CD1c-positive myeloid dendritic cell (primary cell): ENCODE data around the gene ATP5F1A.
"Not testable (repeated sequence)": the region's sequence is repeated elsewhere in the genome, so short reads cannot be mapped to it uniquely, and the experiment has no call there.

Experiments
- DNase-seq: peaks from one replicate; pipeline ENCODE4 v3.0.0-alpha.2; 2016; ENCODE audit errors: extremely low spot score

Gene ATP5F1A

DNA sequence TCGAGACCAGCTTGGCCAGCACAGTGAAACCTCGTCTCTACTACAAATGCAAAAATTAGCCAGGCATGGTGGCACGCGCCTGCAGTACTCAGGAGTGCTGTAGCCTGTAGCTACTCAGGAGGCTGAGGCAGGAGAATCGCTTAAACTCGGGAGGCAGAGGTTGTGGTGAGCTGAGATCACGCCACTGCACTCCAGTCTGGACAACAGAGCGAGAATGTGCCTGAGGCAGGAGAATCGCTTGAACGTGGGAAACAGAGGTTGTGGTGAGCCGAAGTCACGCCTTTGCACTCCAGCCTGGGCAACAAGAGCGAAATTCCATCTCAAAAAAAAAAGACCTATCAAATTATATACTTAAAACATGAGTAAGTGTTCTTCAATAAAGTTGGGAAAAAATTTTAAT is 50.7 kb downstream of the ATP5F1A start:
- not testable (repeated sequence) for DNase-seq

DNA sequence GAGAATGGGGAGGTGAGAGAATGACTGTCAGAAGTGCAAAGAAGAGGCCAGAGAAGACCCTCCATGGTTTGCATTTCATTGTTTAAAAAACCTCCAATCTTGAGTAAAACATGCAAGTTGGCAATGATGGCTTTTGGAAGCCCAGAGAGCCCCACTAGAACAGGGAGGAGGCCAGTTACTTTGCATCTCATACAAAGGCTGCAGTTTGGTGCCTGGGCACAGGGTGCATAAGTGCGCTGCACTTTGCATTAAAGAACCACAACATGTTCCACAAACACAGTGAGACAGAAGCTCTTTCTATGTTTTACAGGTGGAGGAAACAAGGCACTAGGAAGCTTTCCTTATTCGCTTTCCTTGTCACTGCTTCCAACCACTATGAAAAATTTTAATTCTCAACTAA is 51.4 kb downstream of the ATP5F1A start:
- DNase-seq = no peak

DNA sequence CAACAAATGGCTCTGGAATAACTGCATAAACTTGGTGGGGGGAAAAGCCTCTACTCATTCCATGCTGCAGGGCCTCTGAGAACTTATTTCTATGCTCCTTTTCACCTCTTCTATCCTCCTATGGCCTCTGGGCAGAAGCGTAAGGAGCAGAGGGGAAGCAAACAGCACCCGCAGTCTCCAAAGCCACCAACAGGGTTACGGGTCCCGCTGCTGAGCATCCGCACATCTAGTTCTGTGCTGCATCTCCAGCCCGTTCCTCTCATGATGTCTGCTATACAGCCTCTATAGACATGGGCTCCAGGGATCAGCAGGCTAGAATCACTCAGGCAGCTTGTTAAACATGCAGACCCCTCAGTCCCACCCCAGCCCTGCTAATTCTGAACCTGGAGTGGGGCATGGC is 52.0 kb downstream of the ATP5F1A start:
- no peak for DNase-seq

DNA sequence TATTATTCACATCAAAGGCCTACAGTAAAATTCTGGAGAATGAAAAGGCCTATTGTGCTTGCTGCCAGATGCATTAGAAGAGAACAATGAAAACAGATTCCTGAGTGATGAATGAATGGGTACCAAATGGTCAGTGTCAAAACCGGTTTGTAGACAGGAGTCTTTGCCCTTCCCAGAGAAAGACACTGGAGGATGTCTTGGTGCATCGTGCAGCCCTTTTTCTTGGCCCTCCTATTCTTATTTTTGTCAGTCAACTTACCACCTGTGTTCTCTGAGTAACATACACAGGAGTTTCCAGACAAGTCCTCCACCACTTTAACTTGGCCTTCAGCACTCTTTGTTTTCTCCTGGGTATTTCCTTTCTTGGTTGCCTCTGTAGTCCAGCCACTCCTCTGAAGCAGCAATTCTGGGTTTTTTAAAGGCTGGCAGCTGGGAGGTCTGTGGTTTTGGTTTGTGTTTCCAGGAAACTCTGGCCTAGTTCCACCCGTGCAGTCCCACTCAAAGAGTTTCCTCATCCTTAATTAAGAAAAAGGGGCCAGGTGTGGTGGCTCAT is 55.4 kb downstream of the ATP5F1A start:
- peak; percentile 49 for DNase-seq

DNA sequence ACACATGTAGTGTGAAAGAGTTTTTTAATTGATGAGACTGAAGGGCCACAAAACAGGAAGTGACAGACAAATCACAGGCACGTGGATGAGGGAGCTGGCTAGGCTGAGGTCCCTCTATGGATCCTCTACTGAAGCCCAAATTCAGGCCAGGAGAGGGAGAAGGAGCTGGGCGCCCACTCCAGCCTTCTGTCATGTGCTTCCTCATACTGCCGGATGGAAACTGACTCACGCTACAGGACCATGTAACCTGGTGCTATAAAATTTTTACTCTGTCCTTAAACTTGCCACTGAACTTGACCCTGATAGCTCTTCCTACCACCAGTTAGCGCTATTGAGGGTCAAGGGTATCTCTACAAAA is 57.4 kb downstream of the ATP5F1A start:
- peak; percentile 81 for DNase-seq

GRCh38 chr18:46040033-46040746 is 57.9 kb downstream of the ATP5F1A start:
- DNase-seq = peak; percentile 82

- no peak for DNase-seq
Observed at GRCh38 chr18:46037512-46038305, 60.4 kb downstream of the ATP5F1A start.

GRCh38 chr18:46035696-46036680 is 62.1 kb downstream of the ATP5F1A start:
- no peak for DNase-seq

- DNase-seq = peak; percentile 44
Observed at GRCh38 chr18:46034230-46034629, 63.9 kb downstream of the ATP5F1A start.

GRCh38 chr18:46031741-46032140 is 66.4 kb downstream of the ATP5F1A start:
- DNase-seq = peak; percentile 64
